Measurements from ENCODE around the gene DEFB125.
"Not testable (repeated sequence)": the region's sequence is repeated elsewhere in the genome, so short reads cannot be mapped to it uniquely, and the experiment has no call there.

DEFB125 gene, protein sequence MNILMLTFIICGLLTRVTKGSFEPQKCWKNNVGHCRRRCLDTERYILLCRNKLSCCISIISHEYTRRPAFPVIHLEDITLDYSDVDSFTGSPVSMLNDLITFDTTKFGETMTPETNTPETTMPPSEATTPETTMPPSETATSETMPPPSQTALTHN

DNA sequence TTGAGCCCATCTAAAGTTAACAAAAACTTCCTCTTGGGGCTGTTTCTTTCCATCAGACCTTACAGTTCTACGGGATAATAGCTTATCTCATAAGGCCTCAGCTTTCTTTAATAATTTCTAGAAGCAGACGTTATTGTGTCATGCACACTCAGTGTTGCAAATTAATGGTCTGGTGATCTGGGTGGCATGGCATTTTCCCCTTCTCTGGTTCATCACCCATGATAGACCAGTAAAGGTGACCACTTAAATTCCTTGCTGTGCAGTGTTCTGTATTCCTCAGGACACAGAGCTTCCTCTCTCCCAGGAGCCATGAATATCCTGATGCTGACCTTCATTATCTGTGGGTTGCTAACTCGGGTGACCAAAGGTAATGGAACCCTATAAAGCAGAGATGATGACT, at the start of gene DEFB125:
DEFB125 (plus strand) TSS at position 272 of the 400 bp plus-strand sequence; CDS start at position 310, 38 bp downstream.
- DNase-seq = peak; percentile 6
- in situ Hi-C loops (cut with HindIII; ENCODE audit: low pct_ligation_motif_present, low pct_unique_long_range_greater_than_20kb, low sequenced_read_pairs) = no loop called here

DNA sequence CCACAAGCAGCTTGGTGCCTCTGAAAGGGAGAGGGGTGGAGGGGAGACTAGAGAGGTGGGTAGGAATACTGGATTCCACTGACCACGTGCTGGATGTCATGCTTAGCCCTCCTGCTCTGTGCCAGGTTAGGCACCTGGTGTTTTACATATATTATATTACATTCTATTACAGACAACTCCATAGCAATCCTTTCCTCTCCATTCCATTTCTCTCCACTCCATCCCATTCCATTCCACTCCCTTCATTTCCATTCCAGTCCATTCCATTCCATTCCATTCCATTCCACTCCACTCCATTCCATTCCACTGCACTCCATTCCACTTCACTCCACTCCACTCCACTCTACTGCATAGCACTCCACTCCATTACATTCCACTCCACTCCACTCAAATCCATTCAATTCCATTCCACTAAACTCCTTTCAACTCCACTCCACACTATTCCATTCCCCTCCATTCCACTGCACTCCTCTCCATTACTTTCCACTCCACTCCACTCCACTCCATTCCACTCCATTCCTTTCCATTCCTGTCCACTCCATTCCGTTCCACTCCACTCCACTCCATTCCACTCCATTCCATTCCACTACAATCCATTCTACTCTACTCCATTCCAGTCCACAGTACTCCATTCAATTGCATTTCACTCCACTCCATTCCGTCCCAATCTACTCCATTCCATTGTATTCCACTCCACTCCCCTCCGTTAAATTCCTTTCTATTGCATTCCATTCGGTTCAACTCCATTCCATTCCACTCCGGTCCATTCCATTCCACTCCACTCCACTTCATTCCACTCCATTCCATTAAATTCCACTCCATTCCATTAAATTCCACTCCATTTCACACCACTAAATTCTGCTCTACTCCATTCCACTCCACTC, 27.2 kb upstream of the DEFB125 start:
- in situ Hi-C loops (cut with HindIII; ENCODE audit: low pct_ligation_motif_present, low pct_unique_long_range_greater_than_20kb, low sequenced_read_pairs) = no loop called here
- DNase-seq = no peak

DNA sequence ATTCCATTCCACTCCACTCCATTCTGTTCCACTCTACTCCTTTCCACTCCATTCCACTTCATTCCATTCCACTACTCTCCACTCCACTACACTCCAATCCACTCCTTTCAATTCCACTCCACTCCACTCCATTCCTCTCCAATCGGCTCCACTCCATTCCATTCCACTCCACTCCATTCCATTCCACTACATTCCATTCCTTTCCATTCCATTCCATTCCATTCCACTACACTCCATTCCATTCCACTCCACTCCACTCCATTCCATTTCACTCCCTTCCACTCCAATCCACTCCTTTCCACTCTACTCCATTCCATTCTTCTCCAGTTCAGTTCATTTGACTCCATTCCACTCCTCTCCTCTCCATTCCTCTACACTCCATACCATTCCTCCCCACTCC, 26.2 kb upstream of the DEFB125 start:
- in situ Hi-C loops (cut with HindIII; ENCODE audit: low pct_ligation_motif_present, low pct_unique_long_range_greater_than_20kb, low sequenced_read_pairs) = no loop called here
- no peak for DNase-seq

DNA sequence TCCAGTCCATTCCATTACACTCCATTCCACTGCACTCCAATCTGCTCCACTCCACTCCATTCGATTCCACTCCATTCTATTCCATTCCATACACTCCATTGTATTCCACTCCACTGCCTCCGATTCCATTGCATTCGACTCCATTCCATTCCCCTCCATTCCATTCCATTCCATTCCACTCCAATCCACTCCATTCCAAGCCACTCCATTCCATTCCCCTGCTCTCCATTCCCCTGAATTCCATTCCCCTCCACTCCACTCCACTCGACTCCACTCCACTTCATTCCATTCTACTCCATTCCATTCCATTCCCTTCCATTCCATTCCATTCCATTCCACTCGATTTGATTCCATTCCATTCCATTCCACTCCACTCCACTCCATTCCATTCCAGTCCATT, 25.7 kb upstream of the DEFB125 start:
- no peak for DNase-seq
- in situ Hi-C loops (cut with HindIII; ENCODE audit: low pct_ligation_motif_present, low pct_unique_long_range_greater_than_20kb, low sequenced_read_pairs) = no loop called here

DNA sequence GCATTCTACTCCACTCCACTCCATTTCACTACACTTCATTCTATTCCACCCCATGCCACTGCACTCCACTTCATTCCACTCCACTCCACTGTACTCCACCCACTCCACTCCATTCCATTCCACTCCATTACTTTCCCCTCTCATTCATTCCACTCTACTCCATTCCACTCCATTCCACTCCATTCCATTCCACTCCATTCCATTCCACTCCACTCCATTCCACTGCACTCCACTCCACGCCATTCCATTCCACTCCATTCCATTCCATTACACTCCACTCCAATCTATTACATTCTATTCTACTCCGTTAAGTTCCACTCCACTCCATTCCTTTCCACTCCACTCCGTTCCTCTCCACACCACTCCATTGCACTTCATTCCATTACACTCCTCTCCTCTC, 25.0 kb upstream of the DEFB125 start:
- in situ Hi-C loops (cut with HindIII; ENCODE audit: low pct_ligation_motif_present, low pct_unique_long_range_greater_than_20kb, low sequenced_read_pairs) = no loop called here
- no peak for DNase-seq

DNA sequence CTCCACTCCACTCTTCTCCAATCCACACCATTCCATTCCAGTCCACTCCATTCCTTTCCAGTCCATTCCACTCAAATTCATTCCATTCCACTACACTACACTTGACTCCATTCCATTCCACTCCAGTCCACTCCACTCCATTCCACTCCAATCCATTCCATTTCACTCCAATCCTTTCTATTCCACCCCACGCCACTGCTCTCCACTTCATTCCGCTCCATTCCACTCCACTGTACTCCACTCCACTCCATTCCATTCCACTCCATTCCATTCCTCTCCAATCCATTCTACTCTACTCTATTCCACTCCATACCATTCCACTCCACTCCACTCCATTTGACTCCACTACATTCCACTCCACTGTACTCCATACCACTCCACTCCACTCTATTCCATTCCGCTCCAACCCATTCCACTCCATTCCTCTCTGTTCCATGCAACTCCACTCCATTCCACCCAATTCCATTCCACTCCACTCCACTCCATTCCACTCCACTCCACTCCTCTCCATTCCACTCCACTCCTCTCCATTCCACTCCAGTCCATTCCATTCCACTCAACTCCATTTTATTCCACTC, 23.4 kb upstream of the DEFB125 start:
- in situ Hi-C loops (cut with HindIII; ENCODE audit: low pct_ligation_motif_present, low pct_unique_long_range_greater_than_20kb, low sequenced_read_pairs) = no loop called here
- DNase-seq = no peak

DNA sequence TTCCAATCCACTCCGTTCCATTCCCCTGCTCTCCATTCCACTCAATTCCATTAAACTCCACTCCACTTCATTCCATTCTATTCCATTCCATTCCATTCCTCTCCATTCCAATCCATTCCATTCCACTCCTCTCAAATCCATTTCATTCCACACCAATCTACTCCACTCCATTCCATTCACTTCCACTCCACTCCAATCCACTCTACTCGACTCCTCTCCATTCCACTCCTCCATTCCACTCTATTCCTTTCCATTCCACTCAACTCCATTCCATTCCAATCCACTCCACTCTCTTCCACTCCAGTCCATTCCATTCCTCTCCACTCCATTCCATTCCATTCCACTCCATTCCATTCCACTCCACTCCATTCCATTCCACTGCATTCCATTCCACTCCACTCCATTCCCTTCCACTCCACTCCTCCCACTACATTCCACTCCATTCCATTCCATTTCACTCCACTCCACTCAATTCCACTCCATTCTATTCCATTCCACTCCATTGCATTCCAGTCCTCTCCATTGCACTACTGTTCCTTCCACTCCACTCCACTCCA, 22.6 kb upstream of the DEFB125 start:
- in situ Hi-C loops (cut with HindIII; ENCODE audit: low pct_ligation_motif_present, low pct_unique_long_range_greater_than_20kb, low sequenced_read_pairs) = no loop called here
- DNase-seq = no peak

DNA sequence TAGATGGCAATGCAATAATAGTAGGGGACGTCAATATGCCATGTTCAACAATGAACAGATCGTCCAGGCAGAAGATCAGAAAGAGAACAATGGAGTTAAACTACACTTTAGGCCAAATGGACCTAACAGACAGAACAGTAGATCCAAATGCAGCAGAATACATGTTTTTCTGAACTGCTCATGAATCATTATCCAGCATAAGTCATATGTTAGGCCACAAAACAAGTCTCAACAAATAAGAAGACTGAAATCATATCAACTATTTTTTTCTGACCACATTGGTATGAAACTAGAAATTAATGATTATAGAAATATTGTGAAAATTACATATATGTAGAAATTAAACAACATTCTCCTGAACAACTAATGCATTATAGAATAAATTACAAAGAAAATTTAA, 10.2 kb upstream of the DEFB125 start:
- in situ Hi-C loops (cut with HindIII; ENCODE audit: low pct_ligation_motif_present, low pct_unique_long_range_greater_than_20kb, low sequenced_read_pairs) = no loop called here
- DNase-seq = no peak

DNA sequence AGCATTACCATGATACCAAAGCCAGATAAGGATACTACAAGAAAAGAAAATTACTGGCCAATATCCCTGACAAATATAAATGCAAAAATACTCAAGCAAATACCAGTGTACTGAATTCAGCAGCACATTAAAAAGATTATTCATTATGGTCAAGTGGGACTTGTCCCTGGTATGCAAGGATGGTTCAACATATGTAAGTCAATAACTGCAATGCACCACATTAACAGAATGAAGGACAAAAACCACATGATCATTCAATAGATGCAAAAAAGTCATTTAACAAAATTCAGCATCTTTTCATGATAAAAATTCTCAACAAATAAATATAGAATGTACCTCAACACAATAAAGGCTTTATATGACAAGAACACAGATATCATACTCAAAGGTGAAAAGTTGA, 9.1 kb upstream of the DEFB125 start:
- in situ Hi-C loops (cut with HindIII; ENCODE audit: low pct_ligation_motif_present, low pct_unique_long_range_greater_than_20kb, low sequenced_read_pairs) = no loop called here
- no peak for DNase-seq

DNA sequence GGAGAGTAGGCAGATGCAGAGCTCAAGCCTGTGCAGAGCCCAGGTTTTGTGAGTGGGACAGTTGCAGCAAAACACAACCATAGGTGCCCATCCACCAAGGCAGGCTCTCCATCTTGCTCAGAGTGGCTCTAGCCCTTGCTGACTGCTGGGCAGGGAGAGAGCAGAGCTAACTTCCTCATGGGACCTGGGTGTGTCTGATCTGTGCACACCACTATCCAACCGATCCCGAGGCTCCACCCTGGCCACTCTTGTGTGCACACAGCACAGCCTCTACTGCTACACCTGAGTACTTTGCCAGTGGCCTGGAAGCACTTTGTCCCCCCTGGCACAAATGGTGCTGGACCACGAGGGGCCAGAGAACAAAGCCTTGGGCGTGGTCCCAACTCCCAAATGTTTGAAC, 7.9 kb upstream of the DEFB125 start:
- no peak for DNase-seq
- in situ Hi-C loops (cut with HindIII; ENCODE audit: low pct_ligation_motif_present, low pct_unique_long_range_greater_than_20kb, low sequenced_read_pairs) = no loop called here

DNA sequence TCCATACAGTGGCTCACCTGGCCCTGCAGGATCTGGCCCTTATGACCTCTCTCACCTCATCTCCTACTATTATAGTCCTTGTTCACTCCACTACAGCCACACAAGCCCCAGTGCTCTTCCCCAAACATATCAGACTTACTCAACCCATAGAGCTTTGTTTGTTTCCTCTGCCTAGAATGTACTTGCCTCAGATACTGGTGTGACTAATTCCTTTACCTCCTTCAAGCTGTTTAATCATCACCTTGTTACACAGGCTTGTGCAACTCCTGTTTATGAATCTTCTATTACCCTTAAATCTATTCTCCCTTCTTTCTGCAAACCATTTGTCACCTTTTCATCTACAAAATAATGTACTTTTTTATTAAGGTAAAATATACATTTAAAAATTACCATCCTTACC, 3.2 kb downstream of the DEFB125 start:
- DNase-seq = peak; percentile 33
- in situ Hi-C loops (cut with HindIII; ENCODE audit: low pct_ligation_motif_present, low pct_unique_long_range_greater_than_20kb, low sequenced_read_pairs) = no loop called here

DNA sequence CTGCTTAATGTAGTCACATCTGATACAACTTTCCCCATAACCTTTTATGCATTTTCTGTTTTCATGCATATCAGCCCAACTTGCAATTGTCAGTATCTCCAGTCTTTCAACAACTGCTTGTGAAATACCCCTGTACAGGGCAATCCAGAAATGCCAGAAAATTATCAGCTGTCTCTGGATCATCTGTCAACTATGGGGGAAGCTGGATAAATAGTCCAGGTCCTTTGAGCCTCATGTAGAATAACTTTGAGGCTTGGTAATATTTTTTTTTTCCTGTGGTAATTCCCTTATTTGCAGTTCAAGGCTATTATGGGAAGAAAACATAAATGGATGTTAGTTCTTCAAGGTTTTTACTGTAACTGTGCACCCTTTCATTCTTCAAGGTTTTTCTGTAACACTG, 6.2 kb downstream of the DEFB125 start:
- in situ Hi-C loops (cut with HindIII; ENCODE audit: low pct_ligation_motif_present, low pct_unique_long_range_greater_than_20kb, low sequenced_read_pairs) = no loop called here
- no peak for DNase-seq

DNA sequence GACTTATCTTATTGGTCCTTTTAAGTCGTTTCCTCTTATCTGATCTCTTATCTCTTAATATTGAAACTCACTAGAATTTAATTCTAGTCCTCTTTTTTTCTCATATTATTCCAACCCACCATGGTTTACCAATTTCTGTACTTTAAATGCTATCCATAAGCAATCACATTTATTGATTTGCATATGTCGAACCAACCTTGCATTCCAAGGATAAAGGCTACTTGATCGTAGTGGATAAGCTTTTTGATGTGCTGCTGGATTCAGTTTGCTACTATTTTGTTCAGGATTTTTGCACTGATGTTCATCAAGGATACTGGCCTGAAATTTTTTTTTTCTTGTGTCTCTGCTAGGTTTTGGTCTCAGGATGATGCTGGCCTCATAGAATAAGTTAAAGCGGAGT, 7.7 kb downstream of the DEFB125 start:
- in situ Hi-C loops (cut with HindIII; ENCODE audit: low pct_ligation_motif_present, low pct_unique_long_range_greater_than_20kb, low sequenced_read_pairs) = no loop called here
- no peak for DNase-seq

DNA sequence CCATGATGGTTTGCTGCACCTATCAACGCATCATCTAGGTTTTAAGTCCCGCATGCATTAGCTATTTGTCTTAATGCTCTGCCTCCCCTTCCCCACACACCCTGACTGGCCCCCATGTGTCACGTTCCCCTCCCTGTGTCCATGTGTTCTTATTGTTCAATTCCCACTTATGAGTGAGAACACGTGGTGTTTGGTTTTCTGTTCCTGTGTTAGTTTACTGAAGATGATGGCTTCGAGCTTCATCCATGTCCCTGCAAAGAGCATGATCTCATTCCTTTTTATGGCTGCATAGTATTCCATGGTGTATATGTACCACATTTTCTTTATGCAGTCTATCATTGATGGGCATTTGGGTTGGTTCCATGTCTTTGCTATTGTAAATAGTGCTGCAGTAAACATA, 10.2 kb downstream of the DEFB125 start:
- in situ Hi-C loops (cut with HindIII; ENCODE audit: low pct_ligation_motif_present, low pct_unique_long_range_greater_than_20kb, low sequenced_read_pairs); DNase-seq: not testable (repeated sequence)

DNA sequence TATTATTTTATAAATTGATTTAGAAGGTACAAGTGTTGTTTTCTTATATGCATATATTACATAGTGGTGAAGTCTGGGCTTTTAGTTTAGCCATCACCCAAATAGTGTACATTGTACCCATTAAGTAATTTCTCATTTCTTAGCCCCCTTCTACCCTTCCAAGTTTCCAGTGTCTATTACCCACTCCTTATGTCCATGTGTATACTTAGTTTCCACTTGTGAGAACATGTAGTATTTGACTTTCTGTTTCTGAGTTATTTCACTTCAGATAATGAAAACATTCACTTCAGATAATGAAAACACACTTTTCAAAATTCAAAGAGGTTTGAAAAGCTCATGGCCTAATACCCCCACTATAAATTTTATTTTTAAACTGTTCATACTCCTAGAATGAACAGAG, 14.5 kb downstream of the DEFB125 start:
- in situ Hi-C loops (cut with HindIII; ENCODE audit: low pct_ligation_motif_present, low pct_unique_long_range_greater_than_20kb, low sequenced_read_pairs) = no loop called here

DNA sequence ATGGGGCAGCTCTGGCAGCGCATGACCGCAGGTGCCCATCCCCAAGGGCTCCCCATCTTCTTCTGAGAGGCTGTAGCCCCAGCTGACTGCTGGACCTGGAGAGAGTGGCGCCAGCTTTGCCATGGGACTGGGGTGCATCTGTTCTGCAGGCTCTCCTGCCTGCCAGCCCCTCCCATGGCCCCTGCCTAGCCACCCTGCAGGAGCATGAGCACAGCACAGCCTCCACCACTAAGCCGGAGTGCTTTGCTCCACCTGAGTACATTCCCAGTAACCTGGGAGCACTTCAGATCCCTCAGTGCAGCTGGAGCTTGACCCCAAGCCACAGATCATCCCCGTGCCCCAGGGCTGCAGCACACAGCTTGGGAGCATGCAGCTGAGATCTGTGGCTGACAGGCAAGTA, 16.0 kb downstream of the DEFB125 start:
- in situ Hi-C loops (cut with HindIII; ENCODE audit: low pct_ligation_motif_present, low pct_unique_long_range_greater_than_20kb, low sequenced_read_pairs) = no loop called here
- no peak for DNase-seq

More for the DNA sequence above, 14.5 kb downstream of the DEFB125 start:
- DNase-seq = no peak

DNA sequence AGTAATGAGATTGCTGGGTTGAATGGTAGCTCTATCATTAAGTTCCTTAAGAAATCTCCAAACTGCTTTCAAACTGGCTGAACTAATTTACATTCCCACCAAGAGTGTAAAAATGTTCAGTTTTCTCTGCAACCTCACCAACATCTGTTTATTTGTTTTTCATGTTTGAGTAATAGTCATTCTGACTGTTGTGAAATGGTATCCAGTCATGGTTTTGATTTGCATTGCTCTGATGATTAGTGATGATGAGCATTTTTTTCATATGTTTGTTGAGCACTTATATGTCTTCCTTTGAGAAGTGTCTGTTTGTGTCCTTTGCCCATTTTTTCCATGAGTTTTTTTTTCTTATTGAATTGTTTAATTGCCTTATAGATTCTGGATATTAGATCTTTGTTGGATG, 24.9 kb downstream of the DEFB125 start:
- no peak for DNase-seq
- in situ Hi-C loops (cut with HindIII; ENCODE audit: low pct_ligation_motif_present, low pct_unique_long_range_greater_than_20kb, low sequenced_read_pairs) = no loop called here

DNA sequence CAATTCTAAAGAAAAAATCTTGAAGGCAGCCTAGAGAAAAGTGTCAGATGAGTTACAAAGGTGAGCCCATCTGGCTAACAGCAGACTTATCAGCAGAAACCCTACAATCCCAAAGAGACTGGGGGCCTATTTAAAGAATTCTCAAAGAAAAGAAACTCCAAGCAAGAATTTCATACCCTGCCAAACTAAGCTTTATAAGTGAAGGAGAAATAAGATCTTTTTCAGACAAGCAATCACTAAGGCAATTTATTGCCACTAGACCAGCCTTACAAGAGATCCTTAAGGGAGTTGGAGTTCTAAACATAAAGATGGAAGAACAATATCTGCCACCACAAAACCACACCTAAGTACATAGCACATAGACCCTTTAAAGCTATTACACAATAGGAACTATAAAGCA, 30.0 kb downstream of the DEFB125 start:
- in situ Hi-C loops (cut with HindIII; ENCODE audit: low pct_ligation_motif_present, low pct_unique_long_range_greater_than_20kb, low sequenced_read_pairs) = no loop called here

DNA sequence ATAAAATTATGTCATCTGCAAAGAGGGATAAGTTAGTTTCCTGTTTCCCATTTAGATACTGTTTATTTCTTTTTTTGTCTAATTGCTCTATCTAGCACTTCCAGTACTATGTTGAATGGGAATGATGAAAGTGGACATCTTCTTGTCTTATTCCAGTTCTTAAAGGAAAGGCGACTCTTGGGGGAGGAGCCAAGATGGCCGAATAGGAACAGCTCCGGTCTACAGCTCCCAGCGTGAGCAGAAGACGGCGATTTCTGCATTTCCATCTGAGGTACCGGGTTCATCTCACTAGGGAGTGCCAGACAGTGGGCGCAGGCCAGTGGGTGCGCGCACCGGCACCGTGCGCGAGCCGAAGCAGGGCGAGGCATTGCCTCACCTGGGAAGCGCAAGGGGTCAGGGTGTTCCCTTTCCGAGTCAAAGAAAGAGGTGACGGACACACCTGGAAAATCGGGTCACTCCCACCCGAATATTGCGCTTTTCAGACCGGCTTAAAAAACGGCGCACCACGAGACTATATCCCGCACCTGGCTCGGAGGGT, 42.4 kb downstream of the DEFB125 start:
- DNase-seq; in situ Hi-C loops (cut with HindIII; ENCODE audit: low pct_ligation_motif_present, low pct_unique_long_range_greater_than_20kb, low sequenced_read_pairs): not testable (repeated sequence)

More for the DNA sequence above, 30.0 kb downstream of the DEFB125 start:
- DNase-seq = no peak
